ENCODE measurements around the gene RPTOR. TPM values are rescaled to one million over a fixed set of nuclear protein-coding genes. Genes with fewer than 3 reads are reported as not detected.
"Not testable (repeated sequence)": the region's sequence is repeated elsewhere in the genome, so short reads cannot be mapped to it uniquely, and the experiment has no call there.

RPTOR gene
- total RNA-seq, 1 experiment from 2014 or later = 10.1 TPM

- DNase-seq (ENCODE audit: low read depth) = no peak
These were observed 7.9 kb downstream of the RPTOR start for GRCh38 chr17:80552523-80552922.

GRCh38 chr17:80555266-80555665 lies 10.6 kb downstream of the RPTOR start:
- no peak for DNase-seq (ENCODE audit: low read depth)

- DNase-seq (ENCODE audit: low read depth) = no peak
These were observed 13.4 kb downstream of the RPTOR start for GRCh38 chr17:80558046-80558445.

GRCh38 chr17:80559825-80560251 lies 15.2 kb downstream of the RPTOR start:
- no peak for DNase-seq (ENCODE audit: low read depth)

GRCh38 chr17:80561541-80562114 lies 17.0 kb downstream of the RPTOR start:
- DNase-seq (ENCODE audit: low read depth) = no peak

GRCh38 chr17:80564545-80564944 lies 19.9 kb downstream of the RPTOR start:
- no peak for DNase-seq (ENCODE audit: low read depth)

GRCh38 chr17:80565343-80566053 lies 20.9 kb downstream of the RPTOR start:
- DNase-seq (ENCODE audit: low read depth) = no peak

- no peak for DNase-seq (ENCODE audit: low read depth)
These were observed 21.4 kb downstream of the RPTOR start for GRCh38 chr17:80566054-80566400.

- no peak for DNase-seq (ENCODE audit: low read depth)
These were observed 23.6 kb downstream of the RPTOR start for GRCh38 chr17:80568246-80568645.

GRCh38 chr17:80569924-80570323 lies 25.3 kb downstream of the RPTOR start:
- no peak for DNase-seq (ENCODE audit: low read depth)

GRCh38 chr17:80573701-80574100 lies 29.1 kb downstream of the RPTOR start:
- no peak for DNase-seq (ENCODE audit: low read depth)

GRCh38 chr17:80574496-80574895 lies 29.9 kb downstream of the RPTOR start:
- no peak for DNase-seq (ENCODE audit: low read depth)

GRCh38 chr17:80575057-80575875 lies 30.6 kb downstream of the RPTOR start:
- DNase-seq (ENCODE audit: low read depth) = peak; percentile 68

- no peak for DNase-seq (ENCODE audit: low read depth)
These were observed 33.4 kb downstream of the RPTOR start for GRCh38 chr17:80577876-80578570.

- not testable (repeated sequence) for DNase-seq (ENCODE audit: low read depth)
These were observed 34.2 kb downstream of the RPTOR start for GRCh38 chr17:80578668-80579388.

- no peak for DNase-seq (ENCODE audit: low read depth)
These were observed 37.5 kb downstream of the RPTOR start for GRCh38 chr17:80582165-80582564.

- no peak for DNase-seq (ENCODE audit: low read depth)
These were observed 39.7 kb downstream of the RPTOR start for GRCh38 chr17:80584176-80584905.

- no peak for DNase-seq (ENCODE audit: low read depth)
These were observed 41.5 kb downstream of the RPTOR start for GRCh38 chr17:80585890-80586845.

GRCh38 chr17:80586846-80587228 lies 42.2 kb downstream of the RPTOR start:
- DNase-seq (ENCODE audit: low read depth) = no peak

Data from RPMI7951 (cell line).